DMS53 treated with DMSO at 0.1 percent for 48 hours (cell line): ENCODE data around the gene FSHR.

Source experiments
- DNase-seq: peaks from one replicate; lab custom pipeline; 2025; ENCODE audit not compliant: unreplicated experiment; lab: John Stamatoyannopoulos, UW

The FSHR gene

DNA sequence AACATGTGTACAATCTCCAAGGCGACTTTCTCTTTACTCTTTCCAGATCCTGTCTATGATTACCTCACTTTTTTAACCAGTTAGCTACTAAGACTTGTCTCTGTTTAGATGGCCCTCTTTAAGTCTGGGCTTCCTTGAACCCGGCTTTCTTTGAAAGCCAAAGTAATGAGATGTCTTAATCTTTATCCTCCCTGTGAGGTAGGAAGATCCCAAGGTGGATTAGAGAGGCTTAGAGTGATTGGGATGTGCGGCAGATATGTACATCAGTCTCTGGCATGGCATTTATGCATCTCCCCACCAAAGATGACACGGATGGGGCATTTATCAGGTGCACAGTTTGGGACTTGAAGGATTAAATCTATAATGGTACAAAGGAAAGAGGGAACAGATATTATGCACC, 186.3 kb downstream of the FSHR start:
- no peak for DNase-seq

GRCh38 chr2:48965204-48965603, 189.1 kb downstream of the FSHR start:
- DNase-seq = peak; percentile 7

DNA sequence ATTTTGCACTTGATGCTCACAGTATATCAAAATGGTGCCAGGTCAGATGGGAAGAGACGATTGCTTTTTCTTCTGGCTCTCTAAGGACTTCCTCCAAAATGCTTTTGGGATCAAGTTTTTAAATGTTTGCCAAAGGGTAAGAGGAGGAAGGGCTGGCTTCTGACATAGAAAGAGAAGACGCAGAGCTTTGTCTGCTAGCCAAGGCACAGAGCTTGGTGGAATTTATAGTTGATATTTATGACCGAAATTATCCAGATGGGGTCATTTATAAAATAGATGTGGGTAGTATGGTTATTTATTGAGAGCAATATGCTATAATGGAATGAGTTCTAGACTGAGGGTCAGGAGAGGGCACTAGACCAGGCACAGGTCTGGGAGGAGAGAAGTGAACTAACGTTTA, 193.3 kb downstream of the FSHR start:
- no peak for DNase-seq

GRCh38 chr2:48954935-48955334, 199.4 kb downstream of the FSHR start:
- DNase-seq = no peak

- peak; percentile 4 for DNase-seq
Observed at GRCh38 chr2:48954311-48954710, 200.0 kb downstream of the FSHR start.

DNA sequence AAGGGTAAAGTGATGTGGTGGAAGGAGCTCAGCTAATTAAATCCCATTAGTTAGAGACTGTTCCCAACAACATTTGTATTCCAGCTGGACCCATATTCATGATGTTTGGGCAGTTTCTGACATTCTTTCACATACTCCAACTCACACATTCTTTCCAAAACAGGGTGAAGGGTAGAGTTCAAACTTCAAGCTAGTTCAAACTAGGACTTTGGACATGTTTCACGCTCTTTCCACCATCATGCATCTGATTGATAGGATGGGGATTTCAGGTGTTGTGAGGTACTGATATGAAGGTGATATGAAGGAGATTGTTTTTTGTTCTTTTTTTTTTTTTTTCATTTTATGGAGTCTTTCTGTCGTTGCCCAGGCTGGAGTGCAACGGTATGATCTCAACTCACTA, 201.7 kb downstream of the FSHR start:
- DNase-seq = no peak

DNA sequence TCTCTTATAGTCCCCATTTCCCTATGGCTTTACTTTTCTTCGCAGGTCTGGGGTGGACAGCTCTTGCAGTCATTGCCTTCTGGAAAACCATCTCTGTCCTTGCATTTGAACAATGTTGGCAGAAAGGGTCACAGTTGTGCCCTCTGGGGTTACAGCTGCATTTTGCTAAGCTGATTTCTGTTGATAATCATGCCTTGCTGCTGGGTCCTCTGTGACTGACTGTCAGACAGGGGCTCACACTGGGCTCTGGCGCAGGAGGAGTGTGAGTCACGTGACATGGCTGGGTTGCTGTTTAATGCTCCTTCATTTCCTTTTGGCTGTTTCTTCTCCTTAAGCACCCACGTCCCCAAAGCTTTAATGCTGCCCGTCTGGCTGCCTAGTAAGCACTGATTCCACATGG, 202.2 kb downstream of the FSHR start:
- no peak for DNase-seq

- no peak for DNase-seq
Observed at GRCh38 chr2:48948400-48949125, 205.8 kb downstream of the FSHR start.

GRCh38 chr2:48946449-48947048, 207.8 kb downstream of the FSHR start:
- DNase-seq = peak; percentile 72

DNA sequence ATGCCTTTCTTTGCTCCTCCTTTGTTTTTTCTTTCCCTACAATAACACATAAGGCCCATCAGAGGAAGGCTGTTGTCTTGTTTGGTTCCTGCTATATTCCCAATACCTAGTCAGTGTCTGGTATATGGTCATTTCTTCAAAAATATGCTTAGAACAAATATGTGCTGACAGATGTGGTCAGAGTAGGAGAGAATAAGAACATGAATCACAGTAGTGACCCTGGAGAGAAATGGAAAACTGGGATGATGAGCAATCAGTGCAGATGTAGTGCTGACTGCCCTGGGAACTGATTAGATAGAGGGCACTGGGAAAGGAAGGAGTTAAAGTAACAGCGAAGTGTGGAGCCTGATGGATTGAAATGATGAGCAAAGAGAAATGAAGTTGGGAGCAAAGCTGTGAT, 209.4 kb downstream of the FSHR start:
- no peak for DNase-seq

GRCh38 chr2:48943436-48943835, 210.9 kb downstream of the FSHR start:
- DNase-seq = no peak

GRCh38 chr2:48941908-48942307, 212.4 kb downstream of the FSHR start:
- DNase-seq = no peak

- DNase-seq = no peak
Observed at GRCh38 chr2:48941456-48941855, 212.9 kb downstream of the FSHR start.

DNA sequence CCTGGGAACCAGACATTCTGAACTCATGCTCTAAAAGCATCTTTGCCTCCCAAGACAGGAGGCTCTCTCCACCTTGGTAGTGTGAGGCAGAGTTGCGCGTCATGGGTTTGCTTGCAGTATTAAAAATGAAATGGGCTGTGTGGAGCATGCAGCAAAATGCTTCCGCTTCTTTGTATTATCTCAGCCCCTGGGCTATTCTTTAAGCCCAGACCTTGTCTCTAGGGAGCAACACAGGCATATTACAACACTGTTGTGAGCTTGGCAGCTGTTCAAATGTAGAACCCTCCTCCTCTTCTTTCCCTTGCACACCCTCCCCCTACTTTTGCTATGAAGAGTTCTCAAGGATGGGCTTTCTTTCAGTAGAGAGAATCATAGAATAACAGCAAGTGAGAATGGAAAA, 213.7 kb downstream of the FSHR start:
- DNase-seq = no peak

DNA sequence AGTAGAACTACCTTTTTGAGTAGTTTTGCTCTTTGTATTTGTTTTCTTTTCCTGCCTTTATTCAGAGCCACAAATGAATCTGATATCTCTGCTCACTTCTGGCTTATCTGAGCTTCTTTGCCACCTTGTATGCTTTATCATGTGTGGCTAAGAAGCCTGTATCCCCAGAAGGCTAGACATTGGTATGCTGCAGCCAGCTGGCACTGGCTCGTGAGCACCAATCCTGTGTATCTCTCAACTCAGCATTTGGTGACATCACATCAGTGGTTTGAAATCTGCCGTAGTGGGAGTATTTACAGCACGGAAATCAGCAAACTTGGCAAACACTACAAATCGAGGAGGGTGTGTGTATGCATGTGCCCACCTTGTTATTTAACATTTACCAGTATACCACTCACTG, 215.1 kb downstream of the FSHR start:
- no peak for DNase-seq

DNA sequence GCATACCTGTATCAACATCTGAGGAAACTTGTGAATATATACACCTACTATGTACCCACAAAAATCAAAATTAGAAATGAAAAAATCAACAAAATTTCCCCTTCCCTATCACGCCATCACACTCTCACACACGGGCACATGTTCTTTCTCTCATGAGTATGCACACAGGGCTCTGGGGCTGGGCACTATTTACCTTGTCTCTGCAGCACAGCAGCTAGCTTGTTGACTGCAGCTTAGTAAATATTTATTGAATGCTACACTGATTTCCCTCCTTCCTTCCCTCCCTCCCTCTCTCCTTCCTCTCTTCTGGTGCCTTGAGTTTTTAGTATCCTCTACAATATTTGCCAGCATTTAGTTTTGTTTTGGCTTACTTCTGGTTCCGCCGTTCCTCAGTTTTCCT, 216.1 kb downstream of the FSHR start:
- peak; percentile 83 for DNase-seq

DNA sequence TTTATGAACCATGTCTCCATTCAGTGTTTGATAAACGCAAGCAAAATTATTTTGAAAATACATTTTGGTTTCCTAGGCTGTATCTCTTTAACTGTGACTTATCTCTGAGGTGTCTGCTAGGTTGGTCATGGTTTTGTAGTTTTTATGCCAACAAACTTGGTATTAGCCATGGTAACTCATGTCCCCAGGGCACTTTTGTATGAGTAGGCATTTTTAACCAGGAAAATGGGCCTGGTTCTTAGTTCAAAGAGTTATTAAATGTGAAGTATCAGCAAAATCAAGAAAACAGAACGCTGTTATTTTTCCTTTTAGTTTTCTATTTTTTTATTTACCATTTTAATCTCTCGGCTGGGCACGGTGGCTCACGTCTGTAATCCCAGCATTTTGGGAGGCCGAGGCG, 219.5 kb downstream of the FSHR start:
- no peak for DNase-seq

DNA sequence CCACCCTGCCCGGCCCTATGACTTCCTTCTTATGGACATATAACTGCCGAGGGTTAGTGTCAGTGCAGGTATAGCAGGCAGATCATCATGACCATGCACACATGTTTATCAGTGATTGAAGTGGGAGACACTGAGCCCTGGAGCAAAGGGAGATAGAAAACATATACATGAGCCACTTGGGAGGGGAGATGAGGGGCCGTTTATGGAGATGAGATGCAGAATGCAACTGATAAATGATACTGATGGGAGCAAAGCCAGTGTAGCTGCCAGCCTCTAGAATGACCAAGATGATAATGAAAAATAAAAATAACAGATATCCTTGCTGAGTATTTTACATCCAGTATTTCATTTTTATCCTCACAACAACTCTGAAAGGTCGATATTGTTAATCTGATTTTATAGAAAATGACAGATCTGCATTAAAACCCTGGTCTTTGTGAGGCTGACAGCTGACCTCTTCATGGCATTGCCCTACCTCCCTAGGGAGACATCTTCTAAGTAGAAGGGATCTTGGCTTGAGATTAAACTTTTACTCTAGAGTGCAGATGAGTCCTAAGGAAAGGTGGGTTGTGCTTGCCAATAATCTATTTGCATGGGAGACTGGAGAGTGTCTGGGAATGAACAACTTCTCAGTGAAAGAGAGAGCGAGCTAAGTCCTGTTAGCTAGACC, 220.4 kb downstream of the FSHR start:
- DNase-seq = no peak

- DNase-seq = no peak
Observed at GRCh38 chr2:48932667-48933066, 221.6 kb downstream of the FSHR start.

DNA sequence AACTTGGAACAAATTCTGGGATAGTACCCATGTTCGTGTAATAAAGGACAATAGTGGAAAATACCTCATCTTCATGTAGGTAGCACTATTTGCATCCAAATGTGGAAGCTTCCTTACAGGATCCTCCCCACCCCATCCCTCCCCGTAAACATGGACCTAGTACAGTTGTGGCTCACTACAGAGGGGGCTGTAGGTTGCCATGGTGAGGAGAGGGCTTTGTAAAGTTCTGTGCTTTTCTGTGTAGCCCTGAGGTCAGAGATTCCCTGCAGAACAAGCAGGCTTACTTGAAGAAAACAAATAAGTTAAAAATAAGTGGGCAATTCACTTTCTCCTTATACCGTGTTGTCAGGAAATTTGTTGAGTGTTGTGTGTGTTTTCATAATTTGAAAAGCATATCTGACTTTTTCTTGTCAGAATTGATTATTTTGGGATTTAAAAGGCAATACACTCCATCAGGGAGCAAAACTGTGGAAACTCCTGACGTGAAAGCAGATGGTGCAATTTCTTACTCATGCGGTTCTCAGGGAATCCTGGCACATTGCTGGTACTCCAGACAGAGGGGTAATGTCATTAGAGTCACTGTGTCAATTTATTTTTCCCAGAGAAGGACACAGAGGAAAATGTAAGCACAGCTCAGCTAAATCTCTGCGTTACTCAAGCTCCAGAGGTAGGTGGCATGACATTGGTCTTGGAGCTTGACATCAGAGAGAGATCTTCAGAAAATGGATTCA, 224.6 kb downstream of the FSHR start:
- DNase-seq = no peak

DNA sequence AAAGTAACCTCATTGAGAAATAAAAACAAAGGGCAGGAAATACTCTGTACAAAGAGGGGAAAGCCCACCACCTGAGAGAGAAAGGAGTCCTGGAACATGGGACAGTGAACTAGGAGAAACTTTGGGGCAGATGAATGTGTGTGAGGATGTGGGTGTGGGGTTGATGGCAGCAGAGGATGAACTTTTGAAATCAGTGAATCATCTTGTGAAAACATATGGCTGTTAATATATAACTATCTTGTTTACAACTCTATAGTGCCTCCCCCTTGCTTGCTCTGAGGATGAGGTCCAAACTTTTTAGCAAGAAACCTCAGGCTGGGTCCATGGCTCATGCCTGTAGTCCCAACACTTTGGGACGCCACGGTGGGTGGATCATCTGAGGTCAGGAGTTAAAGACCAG, 227.0 kb downstream of the FSHR start:
- peak; percentile 43 for DNase-seq

DNA sequence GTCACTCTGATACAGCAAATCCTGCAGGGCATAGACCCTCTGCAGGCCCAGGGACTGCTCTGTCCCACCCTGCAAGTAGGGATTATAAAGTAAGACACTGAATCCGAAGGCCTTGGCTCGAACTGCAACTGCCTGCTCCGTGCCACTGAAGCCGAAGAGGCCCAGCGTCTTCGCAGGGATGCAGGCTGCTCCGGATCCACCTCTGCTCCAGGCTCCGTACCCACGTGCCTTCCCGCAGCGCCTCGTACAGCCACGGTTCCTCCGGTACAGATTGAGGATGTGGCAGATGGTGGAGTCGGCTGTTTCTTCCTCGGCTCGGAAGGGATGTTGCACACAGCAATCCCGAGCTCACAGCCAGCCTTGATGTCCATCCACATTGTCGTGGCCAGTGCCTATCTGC, 238.4 kb downstream of the FSHR start:
- no peak for DNase-seq
